AG20443 (cell line): Measurements from ENCODE around the gene TMEM8B.

Source experiments
- DNase-seq: peaks from one replicate; pipeline ENCODE4 v3.0.0; 2012; ENCODE audit warnings: low spot score, mixed read lengths

TMEM8B gene

DNA sequence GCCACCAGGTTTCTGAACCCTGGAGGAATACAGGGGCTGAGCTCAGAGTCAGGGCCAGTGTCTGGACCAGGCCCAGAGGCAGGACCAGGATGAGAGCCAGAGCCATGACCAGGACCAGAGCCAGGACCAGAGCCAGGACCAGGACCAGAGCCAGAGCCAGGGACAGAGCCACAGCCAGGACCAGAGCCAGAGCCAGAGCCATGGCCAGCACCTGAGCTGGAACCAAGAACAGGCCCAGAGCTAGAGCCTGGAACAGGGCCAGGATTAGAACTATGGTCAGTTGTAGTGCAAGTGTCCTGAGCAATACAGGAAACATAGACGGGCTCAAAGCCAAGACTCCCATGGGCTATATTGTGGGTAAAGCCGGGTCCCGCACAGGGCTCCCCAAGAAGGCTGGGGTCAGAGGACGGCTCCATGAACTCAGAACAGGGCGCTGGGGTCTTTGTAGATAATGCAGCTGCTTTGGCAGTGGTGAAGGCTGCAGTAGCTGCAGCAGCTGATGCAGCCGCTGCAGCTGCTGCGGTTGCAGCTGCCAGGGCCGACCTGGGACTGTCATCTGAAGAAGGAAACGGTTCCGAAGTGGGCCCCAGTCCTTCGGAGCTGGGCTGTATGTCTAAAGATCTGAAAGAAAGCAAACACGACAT, 17.5 kb upstream of the TMEM8B start:
- DNase-seq: peak; percentile 23

DNA sequence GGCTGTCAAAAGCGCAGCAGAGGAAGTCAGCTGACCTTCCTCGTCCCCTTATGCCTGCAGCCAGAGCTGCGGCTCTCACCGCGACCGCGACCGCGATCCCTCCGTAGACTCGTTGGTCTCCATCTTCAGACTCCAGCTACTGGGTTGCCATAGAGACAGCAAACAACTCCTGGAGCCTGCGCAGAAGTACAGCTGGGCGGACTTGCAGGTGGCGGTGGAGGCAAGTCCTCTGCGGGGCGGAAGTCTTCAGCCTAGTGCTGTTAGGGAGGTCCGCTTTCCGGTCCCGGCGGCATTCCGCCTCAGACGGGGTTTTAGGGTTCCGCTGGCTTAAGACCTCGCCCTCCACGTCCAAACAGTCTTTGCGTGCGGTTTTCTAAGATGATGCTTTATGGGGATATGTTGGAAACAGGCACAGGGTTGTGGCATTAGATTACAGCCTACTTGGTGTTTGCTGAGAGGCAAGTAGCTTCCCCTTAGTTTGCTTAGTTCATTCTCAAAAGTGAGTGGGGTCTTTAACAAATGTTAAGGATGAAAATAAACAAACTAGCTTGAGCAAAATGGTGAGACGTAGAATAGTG, 16.9 kb upstream of the TMEM8B start, which contains the start of gene SPAG8:
TSS of gene SPAG8 (minus strand) at position 238 of the 578 bp plus-strand sequence. CDS start at position 123, 115 bp downstream.
- DNase-seq: peak; percentile 96

DNA sequence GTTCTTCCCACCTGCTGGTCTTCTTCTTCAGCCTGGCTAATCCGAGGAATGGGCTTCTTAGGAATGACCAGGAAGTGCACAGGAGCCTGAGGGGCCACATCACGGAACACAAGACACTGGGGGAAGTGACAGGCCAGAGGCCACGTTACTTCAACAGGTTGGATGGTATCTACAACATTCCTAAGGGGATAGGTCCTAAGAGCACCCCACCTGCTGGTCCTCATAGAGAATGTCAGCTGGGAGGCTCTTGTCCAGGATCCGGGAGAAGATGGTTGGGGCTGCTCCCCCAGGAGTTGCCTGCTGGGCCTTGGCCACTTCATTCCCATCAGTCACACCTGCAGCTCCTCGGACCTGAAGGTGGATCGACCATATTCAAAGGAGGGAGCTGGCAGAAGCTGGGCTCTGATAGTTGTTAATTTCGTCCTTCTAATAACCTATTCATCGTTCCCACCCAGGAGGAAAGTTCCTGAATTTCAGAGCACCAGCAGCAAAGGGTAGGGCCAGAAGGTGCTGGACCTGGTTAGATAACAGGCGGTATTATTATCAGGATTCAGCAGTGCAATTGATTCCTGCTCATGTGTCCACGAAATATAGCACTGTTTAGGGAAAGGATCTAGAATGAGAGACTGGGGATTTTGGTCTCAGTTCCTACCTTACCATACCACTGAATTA, 15.5 kb upstream of the TMEM8B start:
- no peak for DNase-seq

DNA sequence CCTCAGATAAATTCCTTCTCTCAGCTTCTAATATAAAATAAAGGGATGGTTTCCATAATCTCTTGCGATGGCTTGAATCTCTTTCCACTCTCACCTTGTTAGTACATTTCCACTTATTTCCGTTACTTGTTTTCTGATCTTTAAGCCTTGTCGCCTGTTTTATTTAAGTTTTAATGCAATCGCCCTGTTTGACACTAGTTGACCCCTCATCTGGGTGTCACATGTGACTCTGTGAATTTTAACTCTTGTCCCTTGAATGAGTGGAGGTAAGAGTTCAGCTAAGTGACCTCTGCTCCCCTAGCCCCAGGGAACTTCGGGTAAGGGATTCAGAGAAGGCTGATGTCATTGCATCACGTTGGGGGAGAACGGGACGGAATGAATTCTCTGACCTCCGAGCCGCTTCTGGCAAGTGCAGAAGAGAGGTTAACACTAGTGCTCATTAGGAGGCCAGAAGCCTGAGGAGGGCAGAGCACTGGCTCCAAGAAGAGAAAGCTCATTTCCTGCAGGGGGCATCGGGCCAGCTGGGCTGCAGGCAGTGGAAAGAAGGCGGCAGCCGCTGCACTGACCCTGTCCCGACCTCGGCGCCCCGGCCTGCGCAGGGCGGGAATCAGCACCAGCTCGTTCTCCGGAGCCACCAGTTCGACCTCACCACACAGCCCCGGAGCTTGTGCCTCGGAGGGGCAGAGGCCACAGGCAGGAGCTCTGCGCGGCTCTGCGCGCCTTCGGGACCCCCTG, 14.8 kb upstream of the TMEM8B start:
- peak; percentile 73 for DNase-seq

DNA sequence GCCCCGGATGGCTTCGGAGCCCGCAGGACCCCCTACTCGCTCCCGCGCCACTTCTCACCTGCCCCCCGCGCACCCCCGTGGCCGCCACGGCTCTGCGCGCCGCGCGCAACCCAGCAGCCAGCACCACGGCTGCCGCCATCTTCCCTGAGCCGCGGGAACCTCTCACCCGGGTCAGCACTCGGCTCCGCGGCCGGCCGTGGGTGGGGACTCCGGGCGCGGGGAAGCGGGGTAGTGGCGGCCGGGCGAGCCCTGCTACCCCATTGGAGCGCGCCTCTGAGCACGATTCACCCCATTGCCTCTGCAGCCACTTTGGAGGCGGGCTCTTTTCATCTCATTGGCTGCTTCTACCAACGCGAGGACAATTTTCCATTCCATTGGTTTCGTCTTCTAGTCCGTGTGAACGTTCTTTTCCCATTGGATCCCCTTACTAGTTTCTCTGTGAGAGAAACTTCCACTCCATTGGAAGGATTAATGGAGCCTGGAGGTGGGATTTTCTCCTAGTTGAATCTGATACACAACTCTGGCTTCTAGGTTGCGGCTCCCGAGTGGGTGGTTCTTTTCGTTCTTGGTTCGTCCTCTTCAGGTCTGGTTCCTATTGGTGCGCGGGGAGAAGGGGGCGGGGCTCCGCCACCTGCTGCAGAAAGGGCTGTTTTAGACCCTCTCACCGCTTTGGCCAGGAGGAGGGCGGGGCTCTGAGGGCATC, 14.0 kb upstream of the TMEM8B start, which contains the start of gene HINT2:
TSS of gene HINT2 (minus strand) at position 202 of the 703 bp plus-strand sequence. CDS start at position 139, 63 bp downstream.
- DNase-seq: peak; percentile 96

DNA sequence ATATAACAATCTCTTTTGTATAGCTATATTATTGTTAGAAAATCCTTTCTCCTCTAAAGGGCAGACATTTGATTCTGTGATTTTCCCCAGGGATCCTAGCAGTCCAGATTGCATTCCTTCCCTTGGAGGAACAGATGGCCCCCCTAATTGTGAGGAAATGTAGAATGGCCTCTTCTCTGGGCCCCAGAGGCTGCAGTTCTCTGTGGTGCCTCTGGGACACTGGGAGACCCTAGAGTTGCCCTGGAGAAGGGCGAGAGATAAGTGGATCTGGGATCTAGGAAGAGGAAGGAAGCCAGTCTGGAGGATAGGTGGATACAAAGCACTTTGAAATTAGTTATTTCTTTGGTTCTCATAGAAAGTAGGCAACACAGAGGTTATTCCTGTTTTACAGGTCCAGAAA, 12.3 kb upstream of the TMEM8B start:
- DNase-seq: no peak

DNA sequence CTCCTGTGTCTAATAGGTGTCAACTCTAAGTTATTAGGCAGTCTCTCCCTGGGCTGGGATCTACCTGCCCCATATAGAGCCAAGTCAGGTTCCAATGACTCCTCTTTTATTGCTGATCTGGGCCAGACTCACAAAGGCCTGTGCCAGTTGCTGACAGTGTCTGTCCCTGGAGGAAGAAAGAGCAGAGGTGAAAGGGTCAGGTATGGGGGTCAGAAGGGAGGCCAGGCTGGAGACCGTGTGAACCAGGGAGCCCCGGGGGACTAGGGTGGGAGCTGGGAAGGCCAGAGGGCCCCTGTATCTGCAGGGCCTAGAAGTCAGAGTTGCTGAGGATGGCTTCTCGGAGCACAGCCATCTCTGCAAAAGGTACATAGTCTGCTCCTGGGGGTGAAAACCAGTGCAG, 10.7 kb upstream of the TMEM8B start:
- no peak for DNase-seq

DNA sequence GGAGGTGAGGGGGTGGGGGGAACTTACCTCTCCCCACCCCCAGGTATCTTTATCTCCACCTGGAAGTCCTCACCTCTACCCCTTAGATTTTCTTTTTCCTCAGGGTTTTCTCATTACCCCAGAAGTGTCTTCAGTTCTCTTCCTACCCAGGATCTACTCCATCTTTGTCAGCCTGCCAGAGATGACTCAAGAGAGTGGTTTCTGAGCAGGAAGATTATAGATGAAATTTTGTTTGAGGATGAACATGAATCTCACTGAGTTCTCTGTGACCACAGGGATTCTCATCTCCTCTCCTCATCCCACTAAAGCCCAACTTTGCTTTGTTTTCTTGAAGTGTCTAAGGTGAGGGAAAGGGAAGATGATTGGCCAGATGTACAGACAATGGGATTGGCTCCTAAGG, 9.0 kb upstream of the TMEM8B start:
- DNase-seq: peak; percentile 68

DNA sequence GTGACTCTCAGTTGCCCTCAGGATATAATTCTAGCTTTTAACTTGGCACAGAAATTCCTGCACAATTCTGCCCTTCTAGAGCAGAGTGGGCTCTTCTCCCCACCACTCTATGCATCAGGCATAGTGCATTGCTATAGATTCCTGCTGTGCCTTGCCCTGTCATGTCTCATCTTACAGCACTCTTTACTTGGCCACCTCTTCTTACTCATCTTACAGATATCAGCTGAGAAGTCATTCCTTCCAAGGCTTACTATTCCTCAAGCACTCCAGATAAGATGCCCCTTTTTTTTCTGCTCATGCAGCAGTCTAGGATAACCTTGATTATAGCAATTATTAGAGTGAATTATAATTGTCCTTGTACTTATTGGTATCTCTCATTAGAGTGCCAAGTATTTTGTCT, 6.1 kb upstream of the TMEM8B start:
- DNase-seq: no peak

DNA sequence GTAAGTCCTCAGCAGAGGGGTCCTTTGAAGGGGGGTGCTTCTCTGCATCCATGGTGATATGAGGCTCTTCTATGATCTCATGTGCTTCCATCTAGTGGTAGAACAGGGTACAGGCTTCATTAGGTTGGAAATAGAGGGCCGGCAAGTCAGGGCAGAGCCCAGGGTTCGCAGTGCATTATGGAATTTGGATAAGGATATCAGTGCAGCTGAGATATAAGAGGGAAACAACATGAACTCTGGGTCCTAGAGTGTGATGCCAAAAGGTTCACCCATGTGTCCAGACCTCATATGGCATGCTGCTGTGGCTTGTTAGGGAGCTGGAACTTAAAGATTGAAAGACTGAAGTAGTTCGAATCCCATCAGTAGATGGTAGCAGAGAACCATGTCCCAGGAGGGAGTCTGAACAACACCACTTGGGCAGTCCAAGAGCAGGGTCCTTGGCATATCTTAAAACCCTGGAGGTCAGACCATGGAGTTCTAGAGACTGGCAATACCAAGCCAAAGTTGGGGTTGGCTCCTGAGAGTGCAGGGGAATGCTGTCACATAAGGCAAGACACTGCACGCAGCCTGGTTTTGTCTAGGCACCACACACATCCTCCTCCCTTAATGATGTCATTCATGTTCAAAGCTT, 2.8 kb upstream of the TMEM8B start:
- peak; percentile 61 for DNase-seq

DNA sequence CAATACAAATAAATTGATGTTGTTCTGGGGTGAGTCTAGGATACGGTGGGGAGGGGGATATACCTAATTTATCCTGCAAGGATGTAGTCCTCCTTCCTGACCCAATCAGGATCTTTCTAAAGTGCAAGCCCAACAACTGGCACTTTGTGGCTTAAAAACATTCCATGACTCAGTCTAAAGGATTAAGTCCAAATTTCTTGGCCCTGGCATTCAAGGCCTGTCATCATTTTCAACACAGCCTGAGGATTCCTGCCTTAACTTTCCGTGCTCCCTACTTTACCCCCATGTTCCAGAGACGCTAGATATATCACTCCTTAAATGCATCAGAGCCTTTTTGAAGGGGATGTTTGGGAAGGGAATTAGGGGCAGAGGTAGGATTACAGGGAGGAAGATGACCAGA, 1.5 kb upstream of the TMEM8B start:
- peak; percentile 65 for DNase-seq

DNA sequence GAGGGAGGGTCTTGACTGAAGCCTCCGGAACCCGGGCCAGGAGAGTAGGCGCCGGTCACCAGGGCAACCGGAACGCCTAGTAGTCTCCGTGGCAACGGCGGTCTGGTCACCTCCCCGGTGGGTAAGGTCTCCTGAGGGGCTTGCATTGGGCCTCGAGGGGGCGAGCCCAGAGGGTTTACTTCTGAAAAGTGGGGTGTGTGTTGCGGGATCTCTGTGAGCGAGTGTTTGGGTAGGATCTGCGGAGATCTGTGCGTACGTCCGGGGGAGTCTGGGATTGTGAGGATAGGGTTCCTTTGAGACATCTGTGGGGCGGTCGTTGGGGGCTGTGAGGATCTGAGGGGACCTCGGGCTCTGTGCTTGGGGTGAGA, 328 bp upstream of the TMEM8B start, which contains the start of gene FAM221B:
TSS of gene FAM221B (minus strand) at position 17 of the 368 bp plus-strand sequence. CDS start 2,571 bp downstream, outside the sequence.
- no peak for DNase-seq

DNA sequence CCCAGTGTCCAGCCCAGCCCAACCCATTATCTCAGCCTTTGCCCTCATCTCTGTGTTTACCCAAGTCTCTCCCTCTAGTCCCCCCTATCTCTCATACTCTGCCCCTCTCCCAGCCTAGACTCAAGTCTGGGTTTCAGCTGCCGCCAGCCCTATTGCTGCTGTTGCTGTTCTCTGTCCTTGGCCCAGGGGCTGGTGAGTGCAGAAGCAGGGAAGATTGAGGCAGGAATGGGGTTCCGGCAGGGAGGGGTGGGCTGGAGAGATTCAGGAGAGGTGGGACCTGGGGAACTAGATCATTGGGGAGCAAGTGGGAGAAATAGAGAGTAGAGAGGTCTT, 702 bp downstream of the TMEM8B start:
- no peak for DNase-seq

DNA sequence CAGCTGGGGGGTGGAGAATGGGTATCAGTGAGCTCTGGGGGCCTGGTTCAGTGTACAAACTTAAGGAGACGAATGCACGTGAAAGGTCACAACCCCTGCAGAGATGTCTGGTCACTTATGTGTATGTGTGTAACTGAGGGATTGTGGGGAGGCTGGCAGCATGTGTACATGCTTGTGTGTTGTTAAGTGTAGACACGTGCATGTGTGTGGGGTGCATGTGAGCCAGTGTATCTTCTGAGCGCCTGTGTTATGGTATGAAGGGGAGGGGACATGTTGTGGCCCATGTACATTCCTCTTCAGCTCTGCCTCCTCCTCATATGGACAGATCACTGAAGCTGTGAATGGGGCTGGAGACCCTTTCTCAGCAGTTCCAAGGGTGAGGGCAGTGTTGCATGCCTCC, 2.0 kb downstream of the TMEM8B start:
- no peak for DNase-seq

DNA sequence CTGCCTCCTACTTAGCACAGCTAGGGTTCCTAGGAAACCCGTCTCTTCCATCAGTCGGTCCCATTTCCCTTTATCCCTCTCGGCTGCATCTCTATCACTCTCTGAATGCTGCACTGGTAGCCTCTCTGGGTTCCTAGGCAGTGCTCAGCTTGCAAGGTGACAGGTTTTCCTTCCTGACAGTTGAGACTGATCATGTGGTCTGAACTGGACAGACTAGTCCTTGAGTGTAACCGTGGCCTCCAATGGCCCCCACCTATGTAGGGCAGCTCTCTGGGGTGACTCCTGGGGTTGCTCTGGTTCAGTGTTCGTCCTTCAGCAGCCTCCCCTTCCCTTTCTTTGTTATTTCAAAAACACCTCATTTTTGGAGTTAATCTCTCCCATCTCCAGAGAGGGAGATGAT, 3.8 kb downstream of the TMEM8B start:
- DNase-seq: no peak

DNA sequence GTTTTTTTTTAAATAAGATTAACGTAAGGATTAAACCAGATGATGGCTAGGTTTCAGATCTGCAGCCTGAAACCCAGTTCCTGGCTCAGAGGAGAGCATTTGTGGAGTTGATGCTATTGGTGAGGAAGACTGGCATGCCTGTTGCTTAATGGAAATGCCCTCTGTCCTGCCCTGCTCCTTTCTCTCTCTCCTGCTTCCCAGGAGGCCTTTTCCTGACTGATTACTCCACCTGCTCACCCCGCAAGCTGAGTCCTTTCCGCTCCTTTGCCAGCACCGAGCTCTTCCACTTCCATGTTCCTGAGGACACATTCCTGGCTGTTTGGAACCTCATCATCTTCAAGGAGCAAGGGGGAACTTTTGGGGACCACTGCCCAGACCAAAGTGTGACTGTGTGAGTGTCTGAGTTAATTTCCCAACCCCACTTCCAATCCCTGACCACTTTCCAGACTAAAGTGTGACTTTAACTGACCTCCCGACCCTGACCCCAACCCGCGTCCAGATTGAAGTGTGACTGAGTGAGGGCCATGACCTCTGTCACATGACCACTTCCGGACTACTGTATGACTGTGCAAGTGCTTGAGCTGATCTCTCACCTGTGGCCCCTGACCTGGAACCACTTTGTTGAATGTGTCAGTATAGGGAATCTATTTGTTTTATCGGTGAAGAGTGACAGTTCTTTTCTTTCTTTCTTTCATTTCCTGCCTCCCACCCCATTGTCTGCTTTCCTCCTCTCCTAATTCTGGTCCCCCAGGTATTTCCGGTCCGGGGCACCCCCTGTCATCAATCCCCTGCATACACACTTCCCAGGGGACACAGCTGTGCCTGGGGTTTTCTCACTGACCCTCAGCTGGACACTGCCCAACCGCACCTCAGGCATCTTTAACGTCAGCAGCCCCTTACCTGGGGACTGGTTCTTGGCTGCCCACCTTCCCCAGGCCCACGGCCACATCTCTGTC, 5.5 kb downstream of the TMEM8B start:
- no peak for DNase-seq

DNA sequence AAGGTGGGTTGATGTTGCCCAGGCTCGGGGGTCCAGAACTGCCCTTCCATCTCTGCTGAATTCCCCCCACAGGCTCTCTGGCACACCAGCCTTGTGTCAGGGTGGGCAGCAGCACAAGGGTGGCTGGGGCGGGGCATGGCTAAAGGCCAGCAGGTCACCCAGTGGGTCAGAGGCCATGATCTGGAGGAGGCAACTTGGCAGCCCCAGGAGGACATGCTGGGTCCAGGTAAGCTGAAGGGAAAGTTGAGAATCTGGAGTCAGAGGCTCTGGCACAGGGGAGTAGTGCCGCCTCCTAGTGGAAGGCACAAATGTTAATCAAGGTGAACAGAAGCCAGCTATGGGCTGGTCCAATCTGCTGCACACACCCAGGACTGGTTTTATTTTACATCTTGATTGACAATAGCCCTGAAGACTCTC, 6.2 kb downstream of the TMEM8B start:
- DNase-seq: no peak

DNA sequence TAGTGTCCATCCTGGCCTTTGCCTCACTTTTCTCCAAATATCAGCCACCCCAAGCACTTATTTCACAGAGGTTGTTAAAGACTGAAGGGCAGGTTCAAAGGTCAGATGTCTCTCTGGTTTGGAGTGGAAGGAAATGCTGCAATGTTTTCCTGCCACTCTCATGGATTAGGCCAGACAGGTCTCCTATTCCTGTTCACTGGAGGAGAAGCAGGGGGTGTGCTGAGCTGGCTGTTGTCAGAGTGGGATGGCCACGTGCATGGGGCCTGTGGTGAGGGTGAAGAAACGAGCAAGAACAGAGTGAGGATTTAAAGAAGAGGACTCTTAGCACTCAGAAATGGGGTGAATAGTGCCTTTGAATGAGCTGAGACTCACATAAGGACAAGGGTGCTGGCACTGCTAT, 6.7 kb downstream of the TMEM8B start:
- no peak for DNase-seq

DNA sequence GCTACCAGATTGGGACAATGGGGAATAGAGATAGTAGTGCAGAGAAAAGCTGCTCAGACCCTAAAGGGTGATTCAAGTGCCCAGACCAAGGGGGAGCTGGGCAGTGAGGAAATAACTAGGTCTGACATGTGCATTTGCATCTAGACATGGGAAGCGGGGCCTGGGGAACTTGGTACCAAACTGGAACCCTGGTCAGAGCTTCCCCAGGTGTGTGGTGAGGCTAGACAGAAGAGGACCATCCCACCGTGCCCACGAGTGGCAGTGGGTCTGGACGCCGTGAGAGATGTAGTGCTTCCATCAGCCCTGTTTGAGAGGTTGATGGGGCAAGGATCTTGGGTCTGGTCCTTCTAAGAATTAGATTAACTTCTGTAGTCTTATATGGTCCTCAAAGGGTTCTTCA, 7.6 kb downstream of the TMEM8B start:
- DNase-seq: no peak

DNA sequence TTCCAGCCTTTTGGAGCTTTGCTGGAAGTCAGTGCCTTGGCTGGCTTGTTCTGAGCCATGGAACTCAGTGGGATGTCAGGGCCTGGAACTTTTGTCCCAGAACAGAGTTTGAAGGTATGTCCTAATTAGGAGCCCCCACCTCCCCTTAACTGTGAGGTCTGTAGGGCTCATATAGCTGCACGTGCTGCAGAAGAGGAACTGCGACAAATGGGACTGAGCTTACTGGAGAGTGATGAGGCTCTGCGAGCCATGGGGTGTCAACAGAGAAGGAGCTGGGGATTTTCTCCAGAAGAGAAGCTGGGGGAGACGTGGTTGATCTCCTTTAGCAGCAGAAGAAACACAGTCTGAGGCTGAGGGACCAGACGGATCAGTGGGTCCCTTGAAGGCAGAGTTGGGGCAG, 10.9 kb downstream of the TMEM8B start:
- no peak for DNase-seq
